Measurements from ENCODE around the gene GNB1.
"Not testable (repeated sequence)": the region's sequence is repeated elsewhere in the genome, so short reads cannot be mapped to it uniquely, and the experiment has no call there.

GNB1 gene

GRCh38 chr1:1856161-1856560, 34.7 kb downstream of the GNB1 start:
- H2AFZ ChIP-seq (ENCODE audit: low read depth, low read length); H3K4me3 ChIP-seq (ENCODE audit: insufficient read depth in 1 of 2, low read depth in 1 of 2, low read length in 2 of 2); H3K9me3 ChIP-seq (ENCODE audit: control insufficient read depth, low read length); DNase-seq; H2BK120ac ChIP-seq (ENCODE audit: low read depth, low read length); H2BK12ac ChIP-seq (ENCODE audit: low read length in 2 of 2); H4K91ac ChIP-seq (ENCODE audit: low read length); H3K4ac ChIP-seq (ENCODE audit: low read depth in 1 of 2, low read length in 2 of 2); H4K8ac ChIP-seq (ENCODE audit: low read length); H3K18ac ChIP-seq (ENCODE audit: low read depth in 1 of 2, low read length in 2 of 2); H3K23ac ChIP-seq (ENCODE audit: low read length in 2 of 2); H3K27me3 ChIP-seq (ENCODE audit: control insufficient read depth in 1 of 2, insufficient read depth in 1 of 2, low read length in 2 of 2); H2BK15ac ChIP-seq (ENCODE audit: low read depth, poor library complexity, severe bottlenecking); H3K4me2 ChIP-seq (ENCODE audit: low read length, poor library complexity, severe bottlenecking); H3K27ac ChIP-seq (ENCODE audit: low read length, poor library complexity, severe bottlenecking); H3K79me1 ChIP-seq (replicated peaks; ENCODE audit: low read length, poor library complexity, severe bottlenecking); H2AK5ac ChIP-seq (ENCODE audit: low read length, severe bottlenecking); H3K14ac ChIP-seq (ENCODE audit: low read length in 2 of 2); H3K9ac ChIP-seq (ENCODE audit: low read length); H2BK5ac ChIP-seq (ENCODE audit: low read depth, low read length, poor library complexity, severe bottlenecking): not testable (repeated sequence)
- Histone ChIP-seq H3K4me1 (ENCODE audit: control insufficient read depth, insufficient read depth, low read depth, low read length) (peaks cover 21% of the 10 kb centered on the region), H3K36me3 (ENCODE audit: control insufficient read depth in 1 of 2, insufficient read depth in 2 of 2, low read depth in 1 of 2, low read length in 2 of 2) (peaks cover 4 to 13% of the 10 kb centered on the region in 2 experiments)
- 94% methylated on average over 5 of the region's 6 CpGs for WGBS

GRCh38 chr1:1853593-1854257, 37.2 kb downstream of the GNB1 start:
- Histone ChIP-seq H3K4ac (ENCODE audit: low read depth in 1 of 2, low read length in 2 of 2) (no peak overlapping the region), H2BK120ac (ENCODE audit: low read depth, low read length) (no peak overlapping the region), H3K4me1 (ENCODE audit: control insufficient read depth, insufficient read depth, low read depth, low read length) (peaks cover 13% of the 10 kb centered on the region), H3K79me1 (replicated peaks; ENCODE audit: low read length, poor library complexity, severe bottlenecking) (no peaks in the 10 kb centered on the region), H2AFZ (ENCODE audit: low read depth, low read length) (no peak overlapping the region), H3K14ac (ENCODE audit: low read length in 2 of 2) (no peak overlapping the region), H3K27ac (ENCODE audit: low read length, poor library complexity, severe bottlenecking) (no peak overlapping the region), H3K9me3 (ENCODE audit: control insufficient read depth, low read length) (no peaks in the 10 kb centered on the region), H2AK5ac (ENCODE audit: low read length, severe bottlenecking) (no peak overlapping the region), H3K36me3 (ENCODE audit: control insufficient read depth in 1 of 2, insufficient read depth in 2 of 2, low read depth in 1 of 2, low read length in 2 of 2) (peaks cover 8 to 15% of the 10 kb centered on the region in 2 experiments), H3K4me3 (ENCODE audit: insufficient read depth in 1 of 2, low read depth in 1 of 2, low read length in 2 of 2) (no peak overlapping the region), H3K4me2 (ENCODE audit: low read length, poor library complexity, severe bottlenecking) (no peak overlapping the region), H3K23ac (ENCODE audit: low read length in 2 of 2) (peak overlapping the region in 1 of 2 experiments; percentile 1), H2BK12ac (ENCODE audit: low read length in 2 of 2) (no peak overlapping the region), H4K8ac (ENCODE audit: low read length) (no peak overlapping the region), H2BK5ac (ENCODE audit: low read depth, low read length, poor library complexity, severe bottlenecking) (no peak overlapping the region), H2BK15ac (ENCODE audit: low read depth, poor library complexity, severe bottlenecking) (no peak overlapping the region), H3K18ac (ENCODE audit: low read depth in 1 of 2, low read length in 2 of 2) (no peak overlapping the region), H4K91ac (ENCODE audit: low read length) (no peak overlapping the region), H3K27me3 (ENCODE audit: control insufficient read depth in 1 of 2, insufficient read depth in 1 of 2, low read length in 2 of 2) (no peaks in the 10 kb centered on the region), H3K9ac (ENCODE audit: low read length) (no peak overlapping the region)
- WGBS: 96% methylated on average over 6 of the region's 7 CpGs
- no peak for DNase-seq

- 96% methylated on average over 10 of the region's 10 CpGs for WGBS
- no peak overlapping the region for H2BK120ac ChIP-seq (ENCODE audit: low read depth, low read length)
- no peaks in the 10 kb centered on the region for H3K27me3 ChIP-seq (ENCODE audit: control insufficient read depth in 1 of 2, insufficient read depth in 1 of 2, low read length in 2 of 2)
- H3K14ac ChIP-seq (ENCODE audit: low read length in 2 of 2): no peak overlapping the region
- no peak overlapping the region for H3K9ac ChIP-seq (ENCODE audit: low read length)
- no peak overlapping the region for H2BK15ac ChIP-seq (ENCODE audit: low read depth, poor library complexity, severe bottlenecking)
- no peak overlapping the region for H2AFZ ChIP-seq (ENCODE audit: low read depth, low read length)
- DNase-seq: no peak
- no peak overlapping the region for H3K18ac ChIP-seq (ENCODE audit: low read depth in 1 of 2, low read length in 2 of 2)
- H3K36me3 ChIP-seq (ENCODE audit: control insufficient read depth in 1 of 2, insufficient read depth in 2 of 2, low read depth in 1 of 2, low read length in 2 of 2): peaks cover 11 to 12% of the 10 kb centered on the region in 2 experiments
- H3K23ac ChIP-seq (ENCODE audit: low read length in 2 of 2): no peak overlapping the region
- no peak overlapping the region for H4K91ac ChIP-seq (ENCODE audit: low read length)
- H3K4me3 ChIP-seq (ENCODE audit: insufficient read depth in 1 of 2, low read depth in 1 of 2, low read length in 2 of 2): no peak overlapping the region
- H3K79me1 ChIP-seq (replicated peaks; ENCODE audit: low read length, poor library complexity, severe bottlenecking): no peaks in the 10 kb centered on the region
- H2AK5ac ChIP-seq (ENCODE audit: low read length, severe bottlenecking): no peak overlapping the region
- H3K4me1 ChIP-seq (ENCODE audit: control insufficient read depth, insufficient read depth, low read depth, low read length): peaks cover 8% of the 10 kb centered on the region
- no peak overlapping the region for H2BK5ac ChIP-seq (ENCODE audit: low read depth, low read length, poor library complexity, severe bottlenecking)
- H2BK12ac ChIP-seq (ENCODE audit: low read length in 2 of 2): no peak overlapping the region
- H3K9me3 ChIP-seq (ENCODE audit: control insufficient read depth, low read length): no peaks in the 10 kb centered on the region
- H3K27ac ChIP-seq (ENCODE audit: low read length, poor library complexity, severe bottlenecking): no peak overlapping the region
- no peak overlapping the region for H3K4me2 ChIP-seq (ENCODE audit: low read length, poor library complexity, severe bottlenecking)
- H3K4ac ChIP-seq (ENCODE audit: low read depth in 1 of 2, low read length in 2 of 2): no peak overlapping the region
- H4K8ac ChIP-seq (ENCODE audit: low read length): no peak overlapping the region
These were observed 38.1 kb downstream of the GNB1 start for GRCh38 chr1:1852619-1853414.

DNA sequence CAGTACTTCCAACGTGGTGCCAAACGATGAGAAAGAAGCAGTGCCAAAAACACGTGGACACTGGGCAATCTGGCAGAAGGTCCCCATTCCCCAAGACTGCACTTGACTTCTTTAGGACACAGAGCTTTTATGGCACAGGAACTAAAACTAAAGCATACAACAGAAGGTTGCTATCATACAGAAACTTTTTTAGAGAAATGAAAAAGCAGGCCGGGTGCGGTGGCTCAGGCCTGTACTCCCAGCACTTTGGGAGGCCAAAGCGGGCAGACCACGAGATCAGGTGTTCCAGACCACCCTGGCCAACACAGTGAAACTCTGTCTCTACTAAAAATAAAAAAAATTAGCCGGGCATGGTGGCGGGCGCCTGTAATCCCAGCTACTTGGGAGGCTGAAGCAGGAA, 43.0 kb downstream of the GNB1 start:
- no peak overlapping the region for H3K4me2 ChIP-seq (ENCODE audit: low read length, poor library complexity, severe bottlenecking)
- no peak overlapping the region for H3K14ac ChIP-seq (ENCODE audit: low read length in 2 of 2)
- no peak overlapping the region for H3K18ac ChIP-seq (ENCODE audit: low read depth in 1 of 2, low read length in 2 of 2)
- no peaks in the 10 kb centered on the region for H3K79me1 ChIP-seq (replicated peaks; ENCODE audit: low read length, poor library complexity, severe bottlenecking)
- no peak overlapping the region for H2AK5ac ChIP-seq (ENCODE audit: low read length, severe bottlenecking)
- peaks cover 4% of the 10 kb centered on the region for H3K4me1 ChIP-seq (ENCODE audit: control insufficient read depth, insufficient read depth, low read depth, low read length)
- no peak overlapping the region for H2BK120ac ChIP-seq (ENCODE audit: low read depth, low read length)
- no peaks in the 10 kb centered on the region for H3K9me3 ChIP-seq (ENCODE audit: control insufficient read depth, low read length)
- no peak overlapping the region for H4K91ac ChIP-seq (ENCODE audit: low read length)
- no peak for DNase-seq
- no peaks in the 10 kb centered on the region for H3K27me3 ChIP-seq (ENCODE audit: control insufficient read depth in 1 of 2, insufficient read depth in 1 of 2, low read length in 2 of 2)
- H3K36me3 ChIP-seq (ENCODE audit: control insufficient read depth in 1 of 2, insufficient read depth in 2 of 2, low read depth in 1 of 2, low read length in 2 of 2): peaks cover 17 to 18% of the 10 kb centered on the region in 2 experiments
- peak overlapping the region; percentile 16 for H3K9ac ChIP-seq (ENCODE audit: low read length)
- WGBS: 95% methylated on average over 10 of the region's 10 CpGs
- no peak overlapping the region for H4K8ac ChIP-seq (ENCODE audit: low read length)
- no peak overlapping the region for H2BK12ac ChIP-seq (ENCODE audit: low read length in 2 of 2)
- no peak overlapping the region for H2BK5ac ChIP-seq (ENCODE audit: low read depth, low read length, poor library complexity, severe bottlenecking)
- H3K27ac ChIP-seq (ENCODE audit: low read length, poor library complexity, severe bottlenecking): no peak overlapping the region
- no peak overlapping the region for H2AFZ ChIP-seq (ENCODE audit: low read depth, low read length)
- H3K23ac ChIP-seq (ENCODE audit: low read length in 2 of 2): no peak overlapping the region
- H3K4me3 ChIP-seq (ENCODE audit: insufficient read depth in 1 of 2, low read depth in 1 of 2, low read length in 2 of 2): no peak overlapping the region
- no peak overlapping the region for H3K4ac ChIP-seq (ENCODE audit: low read depth in 1 of 2, low read length in 2 of 2)
- H2BK15ac ChIP-seq (ENCODE audit: low read depth, poor library complexity, severe bottlenecking): no peak overlapping the region
